CD4-positive, alpha-beta T cell (primary cell): ENCODE measurements around the gene ADGRL2. TPM values are rescaled to one million over a fixed set of nuclear protein-coding genes. Genes with fewer than 3 reads are reported as not detected.

Source experiments
- ATAC-seq: fragments of 200-7000 bp; cut with Tn5 transposase; one replicate; pipeline ENCODE4 v1.10.0; 2022; ENCODE audit warnings: mild to moderate bottlenecking; ENCODE audit not compliant: poor library complexity
- CTCF ChIA-PET: fragments of 350-600 bp; sonication (Branson Sonifier 250); formaldehyde crosslinking; loops from one replicate; lab custom pipeline; 2021; ENCODE audit warnings: antibody characterized with exemption, inconsistent platforms; lab: Charles Lee
- POLR2A ChIA-PET: fragments of 350-600 bp; sonication (Branson Sonifier 250); formaldehyde crosslinking; loops from one replicate; lab custom pipeline; 2021; ENCODE audit warnings: antibody characterized with exemption, inconsistent platforms; lab: Charles Lee
- DNase-seq, 14 experiments: peaks; one replicate each; pipeline ENCODE4 v3.0.0-alpha.2; 2013 to 2020; ENCODE audit warnings: mixed read lengths in 2 of 14
- H3K27ac ChIP-seq, 2 donors: one replicate each; pipeline versions ENCODE4 v1.5.1 to v1.7.0; 2013; ENCODE audit warnings: low read length in 2 of 2, low read depth in 1 of 2, mild to moderate bottlenecking in 1 of 2
- H3K27me3 ChIP-seq, 2 experiments: 1 replicate in 1 of 2; 2 replicates in 1 of 2; pipeline versions ENCODE4 v1.6.1 to v1.7.0; 2013; ENCODE audit warnings: low read length in 2 of 2, control low read depth in 1 of 2, mild to moderate bottlenecking in 1 of 2, moderate library complexity in 1 of 2; ENCODE audit not compliant: insufficient read depth in 2 of 2, control insufficient read depth in 1 of 2
- H3K36me3 ChIP-seq: one replicate; pipeline ENCODE4 v1.6.1; 2013; ENCODE audit warnings: low read length, control low read depth; ENCODE audit not compliant: insufficient read depth
- H3K4me1 ChIP-seq: one replicate; pipeline ENCODE4 v1.6.1; 2013; ENCODE audit warnings: low read length, control low read depth; ENCODE audit not compliant: insufficient read depth
- H3K4me3 ChIP-seq: one replicate; pipeline ENCODE4 v1.5.1; 2013; ENCODE audit warnings: mild to moderate bottlenecking, low read length, moderate library complexity
- H3K9me3 ChIP-seq, 2 experiments: 1 replicate in 1 of 2; 2 replicates in 1 of 2; pipeline versions ENCODE4 v1.6.1 to v1.7.0; 2013; ENCODE audit warnings: low read length in 2 of 2, mild to moderate bottlenecking in 2 of 2, control low read depth in 1 of 2, moderate library complexity in 1 of 2; ENCODE audit not compliant: control insufficient read depth in 1 of 2, insufficient read depth in 1 of 2
- H3K27ac Mint-ChIP-seq: one replicate; pipeline ENCODE4 v1.8.0; 2020; ENCODE audit warnings: mixed read lengths
- H3K27me3 Mint-ChIP-seq: one replicate; pipeline ENCODE4 v1.8.0; 2021; ENCODE audit warnings: mixed read lengths
- H3K36me3 Mint-ChIP-seq: one replicate; pipeline ENCODE4 v1.8.0; 2021; ENCODE audit warnings: low read depth, mixed read lengths
- H3K4me1 Mint-ChIP-seq: one replicate; pipeline ENCODE4 v1.8.0; 2021; ENCODE audit warnings: low read depth, mixed read lengths
- H3K4me3 Mint-ChIP-seq: one replicate; pipeline ENCODE4 v1.8.0; 2020; ENCODE audit warnings: mild to moderate bottlenecking, mixed read lengths
- H3K9me3 Mint-ChIP-seq: one replicate; pipeline ENCODE4 v1.8.0; 2020; ENCODE audit warnings: mixed read lengths
- intact Hi-C, 2 experiments: fragments of 100-400 bp; cut with DNase I in 1 of 2; cut with micrococcal nuclease in 1 of 2; formaldehyde crosslinking; loops; one replicate each; pipeline versions ENCODE4 v1.15.1 to v1.9.0; 2023 to 2025; cut with DNase I, micrococcal nuclease
- total RNA-seq, 174 experiments: library from RNA in 2 of 174; stranded (reverse) in 2 of 174; gene quantifications; one replicate each; pipeline ENCODE4 v1.2.3 and lab custom pipeline; 2021 to 2026
- TF ChIP-seq, protein P1 (sequence below): fragments of 200-600 bp; IDR thresholded peaks from one replicate; pipeline ENCODE4 v1.8.0; 2022; ENCODE audit warnings: antibody characterized with exemption, mild to moderate bottlenecking

Gene ADGRL2
- total RNA-seq, 2 experiments from 2014 or later: not detected

DNA sequence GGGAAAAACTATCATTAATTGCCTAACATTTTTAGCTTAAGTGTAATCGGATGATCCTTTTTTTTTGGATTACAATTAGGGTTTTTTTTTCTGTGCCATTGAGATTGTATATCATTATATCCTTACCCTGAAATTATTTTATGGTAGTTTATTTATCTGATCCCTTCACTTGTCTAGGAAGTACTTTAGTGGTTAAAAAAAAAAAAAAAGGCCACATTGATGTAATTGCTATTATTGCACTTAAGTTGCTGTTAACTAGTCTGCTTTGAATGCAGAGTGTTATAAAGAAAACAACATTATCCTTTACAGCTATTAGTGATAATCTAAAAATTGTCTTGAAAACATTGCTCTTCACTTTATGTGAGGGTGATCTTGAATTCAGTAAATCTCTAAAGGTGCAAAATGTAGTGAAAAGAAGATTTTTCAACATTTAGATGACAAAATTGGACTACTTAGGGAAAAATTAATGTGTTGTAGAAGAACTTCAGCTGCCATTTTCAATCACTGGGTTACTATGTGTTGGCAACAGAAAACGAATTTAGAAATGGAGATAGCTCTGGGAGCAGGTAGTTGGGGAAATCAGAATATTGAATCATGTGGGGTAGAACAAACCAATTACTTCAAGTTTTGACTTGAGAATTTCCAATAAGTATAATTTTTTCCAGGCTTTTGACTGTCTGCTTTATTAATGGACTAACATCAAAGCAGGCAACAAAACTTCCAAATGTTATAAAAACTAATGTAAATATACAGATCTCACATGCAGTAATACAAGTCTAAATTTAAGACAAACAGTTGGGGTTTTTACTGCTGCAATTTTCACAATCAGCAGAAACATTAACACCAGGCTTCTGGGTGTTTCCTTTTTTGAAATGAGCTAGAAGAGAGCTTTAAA, 5.0 kb downstream of the ADGRL2 start:
- H3K27ac ChIP-seq: no peak overlapping the region
- no peak overlapping the region for H3K4me3 Mint-ChIP-seq
- H3K27me3 Mint-ChIP-seq: peaks cover 28% of the 10 kb centered on the region
- ATAC-seq (no peak), DNase-seq (no peak)
- no peaks in the 10 kb centered on the region for H3K9me3 Mint-ChIP-seq
- peaks cover 20 to 35% of the 10 kb centered on the region in 2 experiments for H3K27me3 ChIP-seq
- H3K4me1 Mint-ChIP-seq: peaks cover 6% of the 10 kb centered on the region
- CTCF ChIA-PET: no interaction called here
- H3K4me3 ChIP-seq: no peak overlapping the region
- TF ChIP-seq, protein P1, sequence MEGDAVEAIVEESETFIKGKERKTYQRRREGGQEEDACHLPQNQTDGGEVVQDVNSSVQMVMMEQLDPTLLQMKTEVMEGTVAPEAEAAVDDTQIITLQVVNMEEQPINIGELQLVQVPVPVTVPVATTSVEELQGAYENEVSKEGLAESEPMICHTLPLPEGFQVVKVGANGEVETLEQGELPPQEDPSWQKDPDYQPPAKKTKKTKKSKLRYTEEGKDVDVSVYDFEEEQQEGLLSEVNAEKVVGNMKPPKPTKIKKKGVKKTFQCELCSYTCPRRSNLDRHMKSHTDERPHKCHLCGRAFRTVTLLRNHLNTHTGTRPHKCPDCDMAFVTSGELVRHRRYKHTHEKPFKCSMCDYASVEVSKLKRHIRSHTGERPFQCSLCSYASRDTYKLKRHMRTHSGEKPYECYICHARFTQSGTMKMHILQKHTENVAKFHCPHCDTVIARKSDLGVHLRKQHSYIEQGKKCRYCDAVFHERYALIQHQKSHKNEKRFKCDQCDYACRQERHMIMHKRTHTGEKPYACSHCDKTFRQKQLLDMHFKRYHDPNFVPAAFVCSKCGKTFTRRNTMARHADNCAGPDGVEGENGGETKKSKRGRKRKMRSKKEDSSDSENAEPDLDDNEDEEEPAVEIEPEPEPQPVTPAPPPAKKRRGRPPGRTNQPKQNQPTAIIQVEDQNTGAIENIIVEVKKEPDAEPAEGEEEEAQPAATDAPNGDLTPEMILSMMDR: no peak
- no peaks in the 10 kb centered on the region for H3K4me1 ChIP-seq
- no peaks in the 10 kb centered on the region for H3K36me3 Mint-ChIP-seq
- peaks cover 0 to 24% of the 10 kb centered on the region in 2 experiments for H3K9me3 ChIP-seq
- H3K36me3 ChIP-seq: no peaks in the 10 kb centered on the region
- POLR2A ChIA-PET: no interaction called here
- intact Hi-C loops: no loop called here
- H3K27ac Mint-ChIP-seq: no peak overlapping the region

DNA sequence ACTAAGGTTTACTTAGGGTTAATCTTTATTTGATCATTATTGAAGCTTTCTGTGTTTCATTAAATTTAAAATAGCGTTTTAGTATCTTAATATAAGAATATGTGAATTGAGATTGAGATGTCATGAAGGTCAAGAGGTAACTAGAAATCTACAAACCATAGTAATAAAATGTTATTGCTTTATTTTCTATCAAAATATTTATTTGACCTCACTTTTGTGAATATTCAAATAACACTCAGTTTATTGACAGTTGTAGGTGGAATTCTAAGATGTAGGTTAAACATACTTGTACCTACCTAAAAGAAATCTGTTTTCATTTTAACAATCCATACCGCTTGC, 5.7 kb downstream of the ADGRL2 start:
- DNase-seq (no peak), ATAC-seq (no peak)
- Mint-ChIP-seq H3K9me3 (no peaks in the 10 kb centered on the region), H3K4me3 (no peak overlapping the region), H3K4me1 (peaks cover 6% of the 10 kb centered on the region), H3K27me3 (peaks cover 23% of the 10 kb centered on the region), H3K36me3 (no peaks in the 10 kb centered on the region), H3K27ac (no peak overlapping the region)
- Histone ChIP-seq H3K27me3 (peaks cover 17 to 30% of the 10 kb centered on the region in 2 experiments), H3K4me1 (no peaks in the 10 kb centered on the region), H3K4me3 (no peak overlapping the region), H3K27ac (no peak overlapping the region), H3K36me3 (no peaks in the 10 kb centered on the region), H3K9me3 (peaks cover 0 to 18% of the 10 kb centered on the region in 2 experiments)
- intact Hi-C loops: no loop called here
- ChIA-PET CTCF (no interaction called here), POLR2A (no interaction called here)
- TF ChIP-seq, protein P1: no peak

DNA sequence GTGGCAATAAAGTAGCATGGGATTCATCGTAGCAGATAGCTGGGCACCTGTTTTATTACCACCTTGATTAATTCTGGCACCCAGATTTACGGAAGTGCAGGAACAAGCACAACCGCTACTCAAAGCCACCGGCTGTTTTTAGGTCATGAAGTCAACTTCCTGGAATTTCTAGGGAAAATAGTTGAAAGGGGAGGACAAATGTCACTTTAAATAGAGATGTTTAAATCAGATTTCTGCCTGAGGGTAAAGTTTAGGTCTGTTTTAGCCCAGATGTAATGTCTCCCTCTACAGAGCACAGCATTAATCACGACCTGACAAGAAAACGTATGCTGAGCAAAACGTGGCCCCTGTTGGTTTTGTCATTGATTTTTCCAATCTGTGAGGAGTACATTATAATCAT, 8.0 kb downstream of the ADGRL2 start:
- Histone ChIP-seq H3K4me3 (no peak overlapping the region), H3K4me1 (no peaks in the 10 kb centered on the region), H3K9me3 (no peaks in the 10 kb centered on the region), H3K27me3 (peaks cover 2 to 9% of the 10 kb centered on the region in 2 experiments), H3K27ac (no peak overlapping the region), H3K36me3 (no peaks in the 10 kb centered on the region)
- TF ChIP-seq, protein P1: no peak
- no peak overlapping the region for H3K27ac Mint-ChIP-seq
- ATAC-seq (no peak), DNase-seq (no peak)
- no peak overlapping the region for H3K4me3 Mint-ChIP-seq
- no peaks in the 10 kb centered on the region for H3K36me3 Mint-ChIP-seq
- ChIA-PET POLR2A (no interaction called here), CTCF (no interaction called here)
- H3K27me3 Mint-ChIP-seq: peaks cover 14% of the 10 kb centered on the region
- peaks cover under 1% of the 10 kb centered on the region for H3K4me1 Mint-ChIP-seq
- H3K9me3 Mint-ChIP-seq: no peaks in the 10 kb centered on the region
- intact Hi-C loops: no loop called here
